Limb (tissue), 2 donors: ENCODE data around the gene ANKRD39.
A peak's percentile ranks its signal among the peaks of the same experiment; 100 is the strongest.
"Not testable (repeated sequence)": the region's sequence is repeated elsewhere in the genome, so short reads cannot be mapped to it uniquely, and the experiment has no call there.

Experiments
- DNase-seq, 2 donors: peaks; one replicate each; pipeline ENCODE4 v3.0.0-alpha.2; 2016; ENCODE audit errors: extremely low spot score in 2 of 2

ANKRD39 gene, protein sequence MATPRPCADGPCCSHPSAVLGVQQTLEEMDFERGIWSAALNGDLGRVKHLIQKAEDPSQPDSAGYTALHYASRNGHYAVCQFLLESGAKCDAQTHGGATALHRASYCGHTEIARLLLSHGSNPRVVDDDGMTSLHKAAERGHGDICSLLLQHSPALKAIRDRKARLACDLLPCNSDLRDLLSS

DNA sequence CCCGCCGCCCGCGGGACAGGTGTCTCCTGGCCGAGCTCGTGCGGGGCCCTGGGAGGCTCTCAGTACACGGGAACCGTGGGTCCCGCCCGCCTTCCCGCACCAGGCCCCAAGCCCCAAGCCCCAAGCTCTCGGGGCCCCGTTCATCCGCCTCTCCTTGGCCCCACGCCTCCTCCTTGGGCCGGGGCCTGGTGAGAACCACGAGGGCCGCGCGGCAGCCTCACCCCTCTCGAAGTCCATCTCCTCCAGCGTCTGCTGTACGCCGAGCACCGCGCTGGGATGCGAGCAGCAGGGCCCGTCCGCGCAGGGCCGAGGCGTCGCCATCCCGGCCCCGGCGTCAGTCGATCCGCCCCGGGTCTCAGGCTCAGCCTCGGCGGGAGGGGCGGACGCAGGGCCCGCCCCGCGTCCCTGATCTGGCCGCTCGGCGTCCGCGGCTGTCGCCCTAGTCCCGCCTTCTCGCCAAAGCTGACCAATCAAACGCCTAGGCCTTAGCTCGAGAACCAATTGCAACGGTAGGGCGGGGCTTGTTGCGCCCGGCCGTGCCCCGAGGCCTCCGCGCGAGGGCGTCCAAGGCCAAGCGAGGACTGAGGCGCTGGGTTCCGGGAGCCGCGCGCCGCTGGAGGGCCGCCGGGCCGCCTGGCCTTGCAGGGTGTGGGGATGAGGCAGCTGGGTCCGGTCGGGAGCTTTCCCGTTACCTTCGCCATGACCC is at the start of gene ANKRD39:
Gene ANKRD39 (minus strand): TSS at position 350 of the 706 bp plus-strand sequence. CDS start 29 bp downstream, at position 321.
- peak; percentile 98 to 99 for DNase-seq

- DNase-seq: peak; percentile 66 to 68
Observed at GRCh38 chr2:96906729-96907114, 48.9 kb upstream of the ANKRD39 start.

- no peak for DNase-seq
Observed at GRCh38 chr2:96903815-96904214, 46.0 kb upstream of the ANKRD39 start.

- DNase-seq: no peak
Observed at GRCh38 chr2:96903318-96903717, 45.5 kb upstream of the ANKRD39 start.

DNA sequence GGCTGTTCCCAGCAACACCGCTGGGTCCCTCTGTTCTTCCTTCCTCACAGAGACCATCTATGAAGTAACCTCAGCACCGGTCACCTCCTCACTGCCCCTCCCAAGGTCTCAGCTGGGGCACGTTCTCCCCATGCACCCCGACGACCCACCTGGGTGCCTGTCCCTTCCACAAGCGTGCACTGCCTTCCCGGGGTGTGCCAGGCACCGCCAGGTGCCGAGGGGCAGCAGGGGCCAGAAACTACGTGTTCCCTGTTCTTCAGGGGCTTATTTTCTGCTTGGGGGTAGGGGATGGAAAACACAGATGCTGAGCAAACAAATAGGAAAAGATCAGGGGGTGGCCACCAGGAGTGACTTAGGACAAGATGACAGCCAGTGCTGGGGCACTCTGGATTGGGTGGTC is 42.4 kb upstream of the ANKRD39 start:
- DNase-seq: no peak

DNA sequence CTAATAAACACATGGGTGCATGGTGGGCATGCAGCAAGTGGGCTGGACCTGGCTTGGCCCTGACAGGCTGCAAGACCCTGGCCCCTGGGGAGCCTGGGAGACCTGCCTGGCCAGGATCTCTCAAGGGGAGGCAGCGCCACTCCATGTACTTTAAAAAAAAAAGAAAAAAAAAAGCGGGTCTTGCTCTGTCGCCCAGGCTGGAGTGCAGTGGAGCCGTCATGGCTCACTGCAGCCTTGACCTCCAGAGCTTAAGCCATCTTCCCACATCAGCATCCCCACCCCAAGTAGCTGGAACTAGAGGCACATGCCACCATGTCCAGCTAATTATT is 41.6 kb upstream of the ANKRD39 start:
- DNase-seq: no peak

DNA sequence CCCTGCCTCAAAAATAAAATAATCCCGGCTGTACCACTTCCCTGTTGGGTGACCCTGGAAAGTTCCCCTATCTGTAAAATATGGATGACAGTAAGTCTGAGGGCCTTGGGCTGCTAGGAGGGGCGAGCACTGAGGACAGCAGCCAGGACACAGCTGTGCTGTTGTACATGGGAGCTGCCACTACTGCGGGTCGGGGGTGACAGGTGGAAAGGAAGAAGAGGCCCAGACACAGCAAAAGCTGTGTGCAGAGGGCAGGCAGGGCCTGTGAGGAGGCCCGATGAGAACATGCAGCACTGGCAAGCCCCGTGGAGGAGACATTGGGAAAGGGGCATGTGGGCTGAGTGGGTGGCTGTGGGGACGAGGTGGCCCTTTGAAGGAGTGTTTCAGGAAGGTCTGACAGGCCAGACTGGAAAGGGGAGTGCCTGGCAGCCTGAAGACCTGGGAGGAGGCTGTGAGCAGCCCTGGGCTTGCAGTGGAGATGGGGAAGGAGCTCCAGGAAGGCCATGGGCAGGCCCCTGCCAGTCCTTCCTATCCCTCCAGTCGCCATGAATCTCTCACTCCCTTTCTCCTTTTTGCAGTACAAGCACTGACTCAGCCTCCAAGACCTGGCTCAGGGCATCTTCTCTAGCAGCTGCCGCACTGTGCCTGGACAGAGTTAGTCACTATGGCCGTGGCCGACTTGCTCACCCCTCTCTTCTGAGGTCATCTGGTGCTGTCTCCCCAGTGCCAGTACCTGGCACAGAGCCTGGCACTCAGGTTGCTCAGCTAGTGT is 41.0 kb upstream of the ANKRD39 start:
- no peak for DNase-seq

DNA sequence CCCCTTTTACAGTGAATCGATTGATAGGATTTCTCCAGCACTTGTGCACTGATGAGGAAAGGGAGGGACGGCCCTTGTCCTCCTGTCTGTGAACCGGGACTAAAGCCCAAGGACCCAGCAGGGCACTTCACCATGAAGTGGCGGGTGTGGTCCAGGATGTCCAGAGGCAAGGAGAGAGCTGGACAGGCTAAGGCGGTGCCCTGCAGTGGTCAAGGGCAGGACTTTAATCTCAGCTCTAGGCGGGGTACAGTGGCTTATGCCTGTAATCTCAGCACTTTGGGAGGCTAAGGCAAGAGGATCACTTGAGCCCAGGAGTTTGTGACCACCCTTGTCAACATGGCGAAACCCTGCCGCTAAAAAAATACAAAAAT is 40.3 kb upstream of the ANKRD39 start:
- no peak for DNase-seq

- DNase-seq: no peak
Observed at GRCh38 chr2:96897491-96898134, 39.8 kb upstream of the ANKRD39 start.

DNA sequence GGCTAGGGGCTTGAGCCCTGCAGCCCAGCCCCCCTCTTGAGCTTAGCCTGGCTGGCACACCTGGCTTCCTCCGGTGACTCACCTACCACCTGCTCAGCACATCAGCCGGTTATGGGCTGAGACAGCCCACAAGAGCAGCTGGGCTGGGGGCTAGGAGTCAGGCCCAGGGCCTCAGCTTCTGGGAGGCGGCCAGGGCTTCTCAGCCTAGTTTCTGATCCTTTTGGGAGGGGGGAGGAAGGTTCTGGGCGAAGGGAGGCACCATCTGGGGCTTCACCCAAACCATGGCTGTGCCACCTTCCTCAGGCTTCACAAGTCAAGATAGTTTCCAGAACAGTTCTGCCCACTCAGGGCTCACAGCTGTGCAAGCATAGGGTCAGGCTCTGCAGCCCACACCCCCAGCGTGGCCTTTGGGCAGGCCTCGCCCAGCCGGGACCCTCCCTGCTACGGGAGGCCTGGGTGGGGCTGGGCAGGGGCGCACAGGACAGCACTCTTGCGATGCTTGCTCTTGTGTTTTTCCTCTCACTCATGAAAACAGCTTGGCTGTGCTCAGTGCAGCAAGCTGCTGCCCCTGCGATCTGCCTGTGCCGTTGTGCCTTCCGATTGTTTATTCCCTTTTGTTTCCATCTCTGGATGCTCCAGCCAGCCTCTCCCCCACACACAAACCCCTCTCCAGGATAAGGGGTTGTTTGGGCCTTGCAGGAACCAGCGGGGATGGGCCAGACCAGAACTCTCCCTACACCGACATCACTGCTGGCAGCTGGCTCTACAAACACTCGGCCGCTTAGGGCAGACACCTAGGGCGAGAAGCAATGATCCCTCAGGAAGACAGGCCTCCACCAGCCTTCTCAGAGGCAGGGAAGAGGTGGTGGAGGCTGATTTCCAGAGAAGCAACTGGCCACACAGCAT is 38.2 kb upstream of the ANKRD39 start:
- DNase-seq: no peak

DNA sequence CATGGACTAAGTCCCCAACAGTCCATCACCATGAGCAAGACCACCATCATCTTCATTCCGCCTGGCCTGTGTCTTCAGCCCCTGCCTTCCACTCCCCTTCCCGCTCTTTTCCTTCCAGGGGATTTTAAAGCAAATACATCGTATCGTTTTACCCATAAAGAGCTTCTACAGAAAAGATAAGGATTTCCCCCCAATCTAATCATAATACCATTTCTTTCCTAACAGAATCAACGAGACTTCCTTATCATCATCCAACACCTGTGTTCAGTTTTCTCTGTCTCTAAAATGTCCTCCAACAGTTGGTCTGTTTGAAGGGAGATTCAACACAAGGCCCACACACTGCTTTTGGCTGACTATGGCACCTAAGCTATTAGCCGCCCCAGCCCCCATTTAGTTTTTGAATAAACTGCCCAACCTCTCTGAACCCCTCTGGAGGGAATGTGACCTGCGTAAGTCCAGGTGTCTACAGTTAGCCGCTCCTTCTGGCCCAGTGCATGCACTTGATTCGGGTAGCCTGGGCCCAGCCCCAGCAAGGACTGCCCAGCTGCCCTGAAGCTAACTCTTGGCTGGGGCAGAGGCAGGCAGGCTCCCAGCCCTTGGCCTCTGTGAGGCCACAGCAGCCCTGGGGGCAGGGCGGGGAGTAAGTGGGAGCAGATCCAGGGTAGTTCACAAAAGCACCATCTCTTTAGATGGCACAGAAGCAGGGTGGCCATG is 37.4 kb upstream of the ANKRD39 start:
- DNase-seq: no peak

GRCh38 chr2:96894151-96894531 is 36.3 kb upstream of the ANKRD39 start:
- DNase-seq: no peak

- DNase-seq: no peak
Observed at GRCh38 chr2:96893289-96894150, 35.7 kb upstream of the ANKRD39 start.

- no peak for DNase-seq
Observed at GRCh38 chr2:96891591-96892333, 33.9 kb upstream of the ANKRD39 start.

GRCh38 chr2:96890726-96891385 is 33.0 kb upstream of the ANKRD39 start:
- DNase-seq: no peak

GRCh38 chr2:96890252-96890651 is 32.4 kb upstream of the ANKRD39 start:
- no peak for DNase-seq

- DNase-seq: not testable (repeated sequence)
Observed at GRCh38 chr2:96889502-96889901, 31.7 kb upstream of the ANKRD39 start.
